Aorta (tissue), 5 donors: ENCODE measurements around the gene ACBD7. TPM values are rescaled to one million over a fixed set of nuclear protein-coding genes. Genes with fewer than 3 reads are reported as not detected.
A peak's percentile ranks its signal among the peaks of the same experiment; 100 is the strongest.

ENCODE experiments used
- ATAC-seq: fragments of 200-7000 bp; cut with Tn5 transposase; one replicate; pipeline ENCODE4 v1.9.1; 2022; ENCODE audit warnings: moderate library complexity; ENCODE audit not compliant: low FRiP score
- DNase-seq, 2 donors: peaks; one replicate each; pipeline ENCODE4 v3.0.0-alpha.2; 2020
- H3K27ac ChIP-seq, 2 donors: one replicate each; pipeline ENCODE4 v1.5.1; 2013; ENCODE audit warnings: low read length in 2 of 2, mild to moderate bottlenecking in 2 of 2, moderate library complexity in 2 of 2, control low read depth in 1 of 2, inconsistent platforms in 1 of 2, low read depth in 1 of 2
- H3K27me3 ChIP-seq, 2 donors: one replicate each; pipeline ENCODE4 v1.6.1; 2013; ENCODE audit warnings: control low read depth in 1 of 2, low read length in 1 of 2, mild to moderate bottlenecking in 1 of 2, moderate library complexity in 1 of 2; ENCODE audit not compliant: insufficient read depth in 2 of 2, control insufficient read depth in 1 of 2
- H3K36me3 ChIP-seq, 2 donors: one replicate each; pipeline ENCODE4 v1.6.1; 2013; ENCODE audit warnings: control low read depth in 1 of 2, low read length in 1 of 2, mild to moderate bottlenecking in 1 of 2; ENCODE audit not compliant: insufficient read depth in 2 of 2, control insufficient read depth in 1 of 2
- H3K4me1 ChIP-seq, 2 donors: one replicate each; pipeline ENCODE4 v1.6.1; 2013; ENCODE audit warnings: low read length in 2 of 2, control low read depth in 1 of 2, mild to moderate bottlenecking in 1 of 2, moderate library complexity in 1 of 2; ENCODE audit not compliant: insufficient read depth in 2 of 2, control insufficient read depth in 1 of 2
- H3K4me3 ChIP-seq, 2 donors: one replicate each; pipeline ENCODE4 v1.5.1; 2013; ENCODE audit warnings: low read length in 2 of 2, control low read depth in 1 of 2, mild to moderate bottlenecking in 1 of 2
- H3K9me3 ChIP-seq: one replicate; pipeline ENCODE4 v1.6.1; 2013; ENCODE audit warnings: mild to moderate bottlenecking, low read length; ENCODE audit not compliant: control insufficient read depth
- WGBS, 2 donors: extraction: QIAGEN DNeasy Blood & Tissue Kit; methylation state at CpG; one replicate each; pipeline ENCODE4 v1.1.7; 2013; 5-methylcytosine and 5-hydroxymethylcytosine counted together
- intact Hi-C, 2 donors: fragments of 100-400 bp; cut with DNase I; formaldehyde crosslinking; loops; one replicate each; pipeline versions ENCODE4 v1.14.2 to v1.15.0; 2022
- polyA plus RNA-seq, 2 donors: library from polyadenylated mRNA; stranded (reverse); fragments of 200-250 nt; gene quantifications; one replicate each; pipeline ENCODE4 v1.2.3, GENCODE V29; 2013
- total RNA-seq, 2 donors: library from RNA; stranded (reverse); fragmentation: NEBNext Ultra II Directional; extraction: Animal tissue kit (Norgen Biotek cat#: 25700); gene quantifications; one replicate each; pipeline ENCODE4 v1.2.1, GENCODE V29; 2021
- donor health status: healthy with polysubstance abuse.
- donor health status: Bipolar disorder and iron deficiency.
- donor health status: DM: no; HTN: no; CAD: no.
- donor health status: DM: no; HTN: no; CAD: no.
- donor health status: DM: yes; HTN: yes; CAD: no.

ACBD7 gene
- total and polyA plus RNA-seq, 4 donors = not detected

DNA sequence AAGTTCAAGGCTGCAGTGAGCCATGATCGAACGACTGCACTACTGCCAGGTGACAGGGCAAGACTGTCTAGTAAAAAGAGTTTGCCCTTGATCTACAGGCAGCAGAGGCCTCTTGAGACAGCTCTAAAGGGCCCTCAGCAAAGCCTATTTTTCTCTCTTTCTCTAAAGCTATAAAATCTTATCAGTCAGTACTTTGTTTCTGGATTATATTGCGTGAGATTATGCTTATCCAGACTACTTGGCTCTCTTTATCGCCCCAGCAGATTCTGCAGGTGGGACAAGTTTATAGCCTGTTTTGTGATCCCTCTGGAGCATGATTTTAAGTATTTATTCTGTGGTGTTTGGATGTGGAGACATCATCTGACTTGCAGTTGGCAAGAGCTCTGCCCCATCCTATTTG is 11.3 kb upstream of the ACBD7 start:
- intact Hi-C loops = loop anchor here (5.0 to 10.0 kb wide), 3 partner anchors 143 to 225 kb away; partner anchors contain the start of genes MEIG1 (in 2 of the 2), DCLRE1C (in 1 of the 2) and SUV39H2 (in 1 of the 2)
- 80 to 86% methylated on average over 4 of the region's 4 CpGs for WGBS, 2 donors

DNA sequence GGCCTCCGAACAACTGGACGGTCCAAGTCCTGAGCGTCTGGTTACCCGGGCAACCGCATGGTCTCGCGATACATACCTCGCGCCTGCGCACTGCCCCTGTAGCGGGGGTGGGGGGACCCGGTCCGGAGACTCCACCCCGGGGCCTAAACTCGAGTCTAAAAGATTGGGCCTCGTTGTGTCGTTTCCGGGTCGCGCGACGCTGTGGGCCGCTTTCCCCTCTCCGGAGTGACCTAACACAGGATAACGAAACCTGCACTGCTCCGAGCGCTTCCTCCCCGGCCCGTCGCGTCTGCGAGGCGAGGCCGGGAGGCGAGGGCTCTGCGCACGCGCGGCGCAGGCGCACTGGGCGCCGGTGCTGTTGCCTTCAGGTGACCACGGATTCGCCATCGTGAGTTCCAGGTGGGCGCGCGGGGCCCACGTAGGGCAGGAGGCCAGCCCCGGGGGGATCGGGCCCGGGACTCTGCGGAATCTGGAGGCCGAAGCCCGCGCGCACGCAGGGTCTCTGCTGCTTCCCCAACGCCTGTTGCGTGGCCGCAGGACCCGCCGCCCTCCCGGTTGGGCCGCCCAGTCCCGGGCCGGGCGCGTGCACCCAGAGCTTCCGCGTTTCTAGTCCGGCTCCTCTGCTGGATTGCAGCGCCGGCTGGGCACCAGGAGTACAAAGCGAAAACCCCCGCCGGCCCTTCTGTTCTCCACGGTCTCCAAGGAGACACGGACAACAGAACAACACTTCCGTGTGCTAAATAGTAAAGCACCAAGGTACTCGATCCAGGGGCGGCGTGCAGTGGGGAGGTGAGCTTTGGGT is 8.6 kb upstream of the ACBD7 start, which contains the start of gene RPP38:
Gene RPP38, plus strand, starts transcription at position 345 of the 802 bp plus-strand sequence. CDS start 5,960 bp downstream, outside the sequence.
- H3K4me1 ChIP-seq = no peaks in the 10 kb centered on the region
- H3K27me3 ChIP-seq = no peaks in the 10 kb centered on the region
- WGBS, 2 donors = 0 to 1% methylated on average over 82 to 84 of the region's 84 CpGs
- H3K4me3 ChIP-seq = peak within 1 kb of the TSS; percentile 38 to 75
- no peaks in the 10 kb centered on the region for H3K9me3 ChIP-seq
- DNase-seq (peak; percentile 98 to 99), ATAC-seq (peak; percentile 99)
- intact Hi-C loops = loop anchor here in 1 of 2 donors (5.0 to 10.0 kb wide), 2 partner anchors 140 to 222 kb away; partner anchors contain the start of genes MEIG1 and SUV39H2
- H3K36me3 ChIP-seq = no peaks in the 10 kb centered on the region
- peak within 1 kb of the TSS in 1 of 2 donors; percentile 60 for H3K27ac ChIP-seq

More for the DNA sequence above, 11.3 kb upstream of the ACBD7 start:
- peaks cover 0 to 9% of the 10 kb centered on the region in 2 donors for H3K36me3 ChIP-seq
- no peaks in the 10 kb centered on the region for H3K4me1 ChIP-seq
- H3K9me3 ChIP-seq = no peaks in the 10 kb centered on the region
- H3K27me3 ChIP-seq = no peaks in the 10 kb centered on the region
- no peak overlapping the region for H3K4me3 ChIP-seq
- no peak overlapping the region for H3K27ac ChIP-seq
- ATAC-seq = no peak
- DNase-seq = no peak

DNA sequence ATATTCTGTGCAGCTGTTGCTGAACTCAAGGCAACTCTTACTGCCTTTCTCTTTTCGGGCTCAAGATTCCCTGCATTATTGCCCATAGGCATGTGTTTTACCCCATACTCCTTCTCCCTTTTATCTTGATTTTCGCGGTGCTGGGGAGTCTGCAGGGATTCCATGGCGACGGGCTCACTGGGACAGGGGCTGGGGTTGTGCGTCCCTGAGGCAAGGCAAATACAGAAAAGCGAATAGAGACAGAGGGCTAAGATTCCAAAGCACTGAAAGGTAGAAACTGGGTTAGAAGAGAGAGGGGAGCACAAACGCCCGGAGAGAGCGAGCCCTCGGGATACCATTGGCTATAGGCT is 8.1 kb upstream of the ACBD7 start:
- intact Hi-C loops = loop anchor here in 1 of 2 donors (5.0 to 10.0 kb wide), 2 partner anchors 139 to 222 kb away; partner anchors contain the start of genes MEIG1 and SUV39H2

DNA sequence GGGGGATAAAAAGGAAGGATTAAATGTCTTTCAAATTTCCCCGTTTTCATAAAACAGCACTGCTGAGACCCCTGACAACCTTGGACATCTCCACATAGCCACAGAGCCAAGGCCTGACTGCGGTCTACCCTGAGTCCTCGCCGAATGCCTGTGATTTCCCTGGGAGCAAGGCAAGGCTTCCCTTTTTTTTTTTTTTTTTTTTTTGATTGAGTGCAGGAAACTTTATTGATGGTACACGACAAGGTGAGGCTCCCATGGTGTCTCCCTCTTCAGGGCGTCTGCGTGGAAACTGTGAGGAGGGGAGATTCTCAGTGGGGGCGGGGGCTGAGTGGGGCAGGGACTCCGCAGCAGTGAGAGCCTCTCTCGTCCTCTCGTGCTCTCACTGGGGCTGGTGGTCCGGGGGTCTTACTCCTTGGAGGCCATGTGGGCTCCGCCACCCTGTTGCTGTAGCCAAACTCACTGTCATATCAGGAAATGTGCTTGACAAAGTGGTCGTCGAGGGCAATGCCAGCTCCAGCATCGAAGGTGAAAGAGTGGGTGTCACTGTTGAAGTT is 4.4 kb upstream of the ACBD7 start:
- ATAC-seq (no peak), DNase-seq (no peak)
- intact Hi-C loops = loop anchor here in 1 of 2 donors (10.0 kb wide), 1 partner anchor 218 kb away; the partner anchor contains the start of gene SUV39H2
- H3K27me3 ChIP-seq = no peaks in the 10 kb centered on the region
- H3K36me3 ChIP-seq = no peaks in the 10 kb centered on the region
- no peaks in the 10 kb centered on the region for H3K9me3 ChIP-seq
- H3K27ac ChIP-seq = no peak overlapping the region
- no peaks in the 10 kb centered on the region for H3K4me1 ChIP-seq
- H3K4me3 ChIP-seq = no peak overlapping the region
- 90 to 93% methylated on average over 16 of the region's 16 CpGs for WGBS, 2 donors

More for the DNA sequence above, 8.1 kb upstream of the ACBD7 start:
- DNase-seq = no peak
- H3K9me3 ChIP-seq = no peaks in the 10 kb centered on the region
- WGBS, 2 donors = 0 to 1% methylated on average over 11 of the region's 11 CpGs
- H3K27ac ChIP-seq = no peak overlapping the region
- H3K27me3 ChIP-seq = no peaks in the 10 kb centered on the region
- no peaks in the 10 kb centered on the region for H3K36me3 ChIP-seq
- no peak overlapping the region for H3K4me3 ChIP-seq
- ATAC-seq = peak; percentile 42
- no peaks in the 10 kb centered on the region for H3K4me1 ChIP-seq

DNA sequence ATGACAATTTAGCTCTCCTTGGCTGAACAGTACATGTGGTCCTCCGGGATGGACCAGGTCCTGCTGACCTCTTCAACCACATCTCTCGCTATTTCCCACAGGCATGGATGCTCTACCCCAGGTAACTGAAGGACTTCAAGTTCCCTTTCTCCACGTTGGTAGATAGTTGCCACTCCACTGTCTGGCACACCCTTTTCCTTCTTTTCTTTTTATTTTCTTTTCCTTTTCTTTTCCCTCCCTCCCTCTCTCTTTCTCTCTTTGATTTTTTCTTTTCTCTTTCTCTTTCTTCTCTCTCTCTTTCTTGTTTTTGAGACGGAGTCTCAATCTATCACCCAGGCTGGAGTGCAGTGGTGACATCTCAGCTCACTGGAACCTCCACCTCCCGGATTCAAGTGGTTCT is 2.8 kb upstream of the ACBD7 start:
- DNase-seq = no peak
- Histone ChIP-seq H3K9me3 (no peaks in the 10 kb centered on the region), H3K4me1 (no peaks in the 10 kb centered on the region), H3K27ac (no peak overlapping the region), H3K36me3 (no peaks in the 10 kb centered on the region), H3K27me3 (no peaks in the 10 kb centered on the region), H3K4me3 (no peak overlapping the region)
- WGBS, 2 donors = 86% methylated on average over 5 of the region's 5 CpGs
- intact Hi-C loops = loop anchor here in 1 of 2 donors (10.0 kb wide), 1 partner anchor 217 kb away; the partner anchor contains the start of gene SUV39H2
- ATAC-seq = no peak

DNA sequence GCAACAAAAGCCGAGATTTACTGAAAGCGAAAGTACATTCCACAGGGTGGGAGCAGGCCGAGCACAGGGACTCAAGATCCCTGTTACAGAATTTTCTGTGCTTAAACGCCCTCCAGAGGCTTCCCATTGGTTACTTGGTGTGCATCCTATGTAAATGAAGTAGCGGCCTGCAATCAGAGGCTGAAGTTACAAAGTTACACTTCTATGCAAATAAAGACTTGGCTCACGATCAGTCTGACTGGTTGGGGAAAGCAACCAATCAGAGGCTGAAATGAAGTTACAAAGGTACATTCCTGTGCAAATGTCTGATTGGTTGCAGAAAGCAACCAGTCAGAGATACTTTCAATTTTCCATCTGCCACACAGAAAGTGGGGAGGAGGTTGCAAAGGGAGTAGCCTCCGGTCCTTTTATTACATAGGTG is 4.1 kb downstream of the ACBD7 start:
- H3K9me3 ChIP-seq = no peaks in the 10 kb centered on the region
- 3 to 5% methylated on average over 7 of the region's 7 CpGs for WGBS, 2 donors
- H3K27ac ChIP-seq = no peak overlapping the region
- DNase-seq (peak in 1 of 2 donors; percentile 48), ATAC-seq (peak; percentile 78)
- intact Hi-C loops = no loop called here
- H3K36me3 ChIP-seq = no peaks in the 10 kb centered on the region
- no peaks in the 10 kb centered on the region for H3K4me1 ChIP-seq
- H3K4me3 ChIP-seq = peak overlapping the region; percentile 61 to 86
- H3K27me3 ChIP-seq = no peaks in the 10 kb centered on the region

DNA sequence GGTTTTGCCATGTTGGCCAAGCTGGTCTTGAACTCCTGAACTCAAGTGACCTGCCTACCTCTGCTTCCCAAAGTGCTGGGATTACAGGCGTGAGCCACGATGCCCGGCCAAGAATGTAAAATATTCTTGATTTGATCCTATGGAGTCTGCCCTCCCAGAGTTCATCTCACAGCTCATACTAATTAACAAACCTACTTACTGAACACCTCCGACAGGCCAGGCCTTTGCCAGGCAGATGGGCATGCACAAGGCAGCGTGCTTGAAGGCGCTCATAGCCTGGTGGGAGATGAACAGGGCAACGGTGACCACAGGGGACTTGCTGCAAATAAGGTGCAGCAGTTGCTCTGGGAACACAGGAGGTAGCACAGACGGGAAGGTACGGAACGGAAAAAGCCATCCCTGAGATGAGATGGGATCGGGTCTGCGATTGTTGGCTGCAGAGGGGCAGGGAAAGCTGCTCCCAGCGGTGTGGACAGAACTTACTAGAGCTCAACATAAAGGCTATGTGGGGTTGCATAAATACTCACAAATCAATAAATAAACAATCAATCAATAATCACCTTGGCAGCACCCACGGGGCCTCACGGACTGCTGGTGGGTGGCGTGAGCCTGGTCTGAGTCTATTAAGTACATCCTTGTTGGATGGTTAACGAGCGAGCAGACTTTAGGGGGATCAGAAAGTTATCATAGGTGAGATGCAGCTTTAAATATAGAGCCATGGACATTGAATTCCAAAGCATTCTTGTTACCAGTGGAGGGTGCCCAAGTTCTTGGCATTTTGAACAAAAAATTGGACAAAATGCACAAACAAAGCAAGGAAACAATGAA is 4.7 kb downstream of the ACBD7 start:
- H3K4me3 ChIP-seq = peak overlapping the region; percentile 61 to 86
- WGBS, 2 donors = 42 to 44% methylated on average over 18 of the region's 18 CpGs
- H3K27ac ChIP-seq = peak overlapping the region in 1 of 2 donors; percentile 70
- H3K4me1 ChIP-seq = no peaks in the 10 kb centered on the region
- ATAC-seq = no peak
- no peaks in the 10 kb centered on the region for H3K9me3 ChIP-seq
- H3K36me3 ChIP-seq = no peaks in the 10 kb centered on the region
- intact Hi-C loops = no loop called here
- H3K27me3 ChIP-seq = no peaks in the 10 kb centered on the region
- DNase-seq = no peak

DNA sequence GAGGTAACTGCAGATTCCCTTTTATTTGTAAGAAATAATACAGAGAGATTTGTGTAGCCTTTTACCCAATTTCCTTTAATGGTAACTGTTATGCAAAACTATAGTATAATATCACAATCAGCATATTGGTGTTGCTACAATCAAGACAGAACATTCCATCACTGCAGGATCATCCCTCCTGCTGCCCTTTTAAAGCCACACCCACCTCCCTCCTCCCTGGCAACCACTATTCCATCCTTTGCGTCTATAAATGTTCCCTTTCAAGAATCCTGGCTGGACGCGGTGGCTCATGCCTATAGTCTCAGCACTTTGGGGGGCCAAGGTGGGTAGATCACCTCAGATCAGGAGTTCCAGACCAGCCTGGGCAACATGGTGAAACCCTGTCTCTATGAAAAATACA is 13.2 kb downstream of the ACBD7 start:
- no peaks in the 10 kb centered on the region for H3K36me3 ChIP-seq
- H3K4me3 ChIP-seq = no peak overlapping the region
- intact Hi-C loops = no loop called here
- WGBS, 2 donors = 95 to 98% methylated on average over 3 of the region's 3 CpGs
- no peaks in the 10 kb centered on the region for H3K27me3 ChIP-seq
- DNase-seq = no peak
- no peaks in the 10 kb centered on the region for H3K4me1 ChIP-seq
- no peak overlapping the region for H3K27ac ChIP-seq
- no peaks in the 10 kb centered on the region for H3K9me3 ChIP-seq
- ATAC-seq = no peak
